HG03095 (cell line): ENCODE data around the gene CGGBP1.

ENCODE experiments used
- ATAC-seq: cut with Tn5 transposase; IDR thresholded peaks from one replicate; pipeline ENCODE4 v1.9.1; 2021; ENCODE audit warnings: moderate library complexity; ENCODE audit not compliant: unreplicated experiment

The CGGBP1 gene, protein sequence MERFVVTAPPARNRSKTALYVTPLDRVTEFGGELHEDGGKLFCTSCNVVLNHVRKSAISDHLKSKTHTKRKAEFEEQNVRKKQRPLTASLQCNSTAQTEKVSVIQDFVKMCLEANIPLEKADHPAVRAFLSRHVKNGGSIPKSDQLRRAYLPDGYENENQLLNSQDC

DNA sequence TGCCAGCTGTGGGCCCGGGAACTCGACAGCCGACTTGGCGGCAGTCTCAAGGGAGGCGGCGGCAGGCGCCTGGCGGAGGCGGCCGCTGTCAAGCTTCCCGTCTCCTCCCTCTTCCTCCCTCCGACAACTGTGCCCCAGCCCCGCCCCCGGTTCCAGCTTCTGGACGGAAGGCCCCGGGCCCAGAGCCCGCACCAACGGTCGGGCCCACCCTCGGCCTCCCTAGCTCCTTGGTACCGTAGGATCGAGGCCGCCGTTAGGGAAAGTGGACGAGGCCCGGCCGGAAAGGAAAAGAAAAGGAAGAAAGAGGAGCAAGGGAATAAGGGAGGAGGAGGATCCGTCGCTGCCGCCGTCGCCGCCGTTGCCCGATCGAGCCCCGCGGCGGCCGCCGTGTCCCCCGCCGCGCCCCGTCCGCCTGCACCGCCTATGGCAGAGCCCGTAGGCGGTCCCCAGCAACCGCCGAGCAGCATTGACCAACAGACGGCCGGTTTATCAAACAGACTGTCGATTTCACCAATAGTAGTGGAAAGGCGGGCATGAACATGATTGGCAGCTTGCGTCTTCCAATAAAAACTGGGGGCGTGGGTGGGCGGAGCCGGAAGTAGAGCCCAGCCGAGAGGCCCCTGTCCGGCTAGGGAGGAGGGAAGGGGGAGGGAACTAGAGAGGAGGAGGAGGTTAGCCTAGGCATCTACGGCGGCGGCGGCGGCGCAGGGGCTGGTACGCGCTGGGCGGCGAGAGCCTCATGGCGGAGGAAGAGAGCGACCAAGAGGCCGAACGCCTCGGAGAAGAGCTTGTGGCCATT, at the start of gene CGGBP1, which contains the start of gene ZNF654:
TSS of gene CGGBP1 (minus strand) at position 425 of the 799 bp plus-strand sequence. CDS start 3,029 bp downstream, outside the sequence.
TSS of gene ZNF654 (plus strand) at position 675 of the 799 bp plus-strand sequence. CDS start at position 740, 65 bp downstream.
- peak; percentile 92 for ATAC-seq

DNA sequence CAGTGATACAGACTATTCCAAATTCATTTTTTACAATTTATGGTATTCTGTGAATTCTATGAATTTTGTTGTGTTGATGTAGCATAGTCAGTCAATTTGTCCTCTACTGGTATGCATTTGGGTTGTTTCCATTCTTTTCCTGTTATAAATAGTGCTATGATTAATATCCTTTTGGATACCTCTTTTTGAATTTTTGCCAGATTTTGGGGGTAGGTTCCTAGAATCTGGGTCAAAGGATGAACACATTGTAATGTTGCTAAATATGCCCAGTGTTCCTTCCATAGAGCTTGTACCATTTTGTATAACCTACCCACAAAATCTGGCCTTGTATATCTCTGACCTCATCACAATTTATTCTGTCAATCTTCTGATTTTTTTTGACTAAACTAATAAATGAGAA, 46.5 kb upstream of the CGGBP1 start:
- ATAC-seq = no peak

DNA sequence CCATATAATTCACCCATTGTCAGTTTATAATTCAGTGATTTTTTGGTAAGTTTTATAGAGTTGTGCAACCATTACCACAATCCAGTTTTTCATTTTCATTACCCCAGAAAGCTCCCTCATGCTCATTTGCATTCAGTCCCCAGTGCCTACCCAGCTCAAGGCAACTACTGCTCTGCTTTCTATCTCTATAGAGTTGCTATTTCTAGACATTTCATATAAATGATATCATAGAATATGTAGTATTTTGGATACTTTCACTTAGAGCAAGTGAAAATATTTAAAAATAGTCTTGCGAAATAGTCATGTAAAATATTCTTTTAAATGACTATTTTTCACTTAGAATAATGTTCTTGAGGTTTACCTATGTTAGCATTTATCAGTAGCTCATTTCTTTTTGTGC, 42.3 kb upstream of the CGGBP1 start:
- ATAC-seq = no peak

DNA sequence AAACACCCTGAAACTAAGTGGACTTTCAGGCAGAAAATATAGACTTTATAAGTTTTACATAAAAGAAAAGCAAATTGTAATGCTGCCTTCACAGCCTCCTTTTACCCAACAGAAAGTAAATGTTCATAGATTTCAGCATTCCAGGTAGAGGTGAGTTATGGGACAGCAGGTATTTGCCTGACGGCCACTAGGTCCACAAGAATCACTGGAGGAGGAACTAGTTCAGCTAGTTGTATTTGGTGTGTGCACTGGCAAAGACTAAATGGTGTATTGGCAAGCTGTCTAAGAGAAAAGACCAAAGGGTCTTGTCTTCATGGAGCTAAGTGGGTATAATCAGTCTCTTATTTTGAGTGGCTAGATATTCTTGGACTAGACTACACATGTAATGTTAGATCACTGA, 34.5 kb upstream of the CGGBP1 start:
- ATAC-seq = no peak

DNA sequence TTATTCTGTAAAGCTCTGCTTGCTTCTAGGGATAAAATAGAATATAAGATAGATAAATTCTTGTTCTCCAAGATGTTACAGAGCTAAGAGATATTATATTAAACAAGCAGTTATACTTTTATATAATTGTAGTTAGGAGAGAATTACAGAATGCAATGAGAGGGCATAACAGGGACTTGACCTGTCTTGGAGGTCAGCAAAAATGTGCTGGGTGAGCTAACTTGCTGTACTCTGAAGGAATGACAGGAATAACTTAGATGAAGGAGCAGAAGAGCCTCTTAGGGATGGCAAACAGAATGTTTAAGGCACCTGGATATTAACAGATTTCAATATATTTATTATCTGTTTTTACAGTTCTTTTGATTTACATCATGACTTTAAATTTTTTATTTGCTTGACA, 33.5 kb upstream of the CGGBP1 start:
- no peak for ATAC-seq

DNA sequence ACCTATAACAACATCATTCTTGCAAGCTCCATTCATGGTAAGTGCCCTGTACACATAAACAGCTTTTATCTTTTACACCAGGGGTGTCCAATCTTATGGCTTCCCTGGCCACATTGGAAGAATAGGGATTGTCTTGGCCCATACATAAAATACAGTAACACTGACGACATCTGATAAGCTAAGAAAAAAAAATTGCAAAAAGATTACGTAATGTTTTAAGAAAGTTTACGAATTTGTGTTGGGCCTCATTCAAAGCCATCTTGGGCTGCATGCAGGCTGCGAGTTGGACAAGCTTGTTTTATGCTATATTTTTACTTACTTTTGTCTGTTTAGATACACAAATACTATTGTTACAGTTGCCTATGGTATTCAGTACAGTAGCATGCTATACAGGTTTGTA, 31.9 kb upstream of the CGGBP1 start:
- no peak for ATAC-seq

DNA sequence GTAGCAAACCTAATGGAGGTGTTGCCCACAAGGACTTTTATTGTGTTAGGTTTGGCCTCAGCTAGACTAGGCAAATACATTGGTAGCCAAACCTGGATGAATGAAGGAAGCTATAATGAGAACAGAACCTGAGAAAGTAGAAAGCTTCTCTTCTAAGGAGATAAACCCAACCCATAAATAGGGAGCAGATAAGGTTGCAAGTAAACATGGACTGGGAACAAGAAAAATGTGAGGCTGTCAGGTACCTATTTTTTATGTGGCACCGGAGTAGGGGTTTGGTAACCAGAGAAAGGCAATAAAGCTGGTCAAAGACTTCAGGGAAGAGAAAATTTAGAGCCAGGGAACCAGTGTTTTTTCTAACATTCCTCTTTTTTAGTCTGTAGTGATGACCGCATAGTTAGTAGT, 25.3 kb upstream of the CGGBP1 start:
- no peak for ATAC-seq

DNA sequence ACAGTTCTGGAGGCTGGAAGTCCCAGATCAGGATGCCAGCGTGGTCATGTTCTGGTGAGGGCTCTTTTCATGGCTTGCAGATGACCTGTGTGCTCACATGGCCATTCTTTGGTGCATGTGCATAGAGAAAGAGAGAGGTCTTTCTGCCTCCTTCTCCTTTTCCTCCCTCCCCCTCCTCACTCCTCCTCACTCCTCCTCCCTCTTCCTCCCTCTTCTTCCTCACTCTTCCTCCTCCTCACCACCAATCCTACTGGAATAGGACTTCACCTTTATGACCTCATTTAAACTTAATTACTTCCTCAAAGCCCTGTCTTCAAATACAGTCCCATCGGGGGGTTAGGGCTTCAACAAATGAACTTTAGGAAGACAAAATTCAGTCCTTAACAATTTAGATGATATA, 24.0 kb upstream of the CGGBP1 start:
- ATAC-seq = no peak

DNA sequence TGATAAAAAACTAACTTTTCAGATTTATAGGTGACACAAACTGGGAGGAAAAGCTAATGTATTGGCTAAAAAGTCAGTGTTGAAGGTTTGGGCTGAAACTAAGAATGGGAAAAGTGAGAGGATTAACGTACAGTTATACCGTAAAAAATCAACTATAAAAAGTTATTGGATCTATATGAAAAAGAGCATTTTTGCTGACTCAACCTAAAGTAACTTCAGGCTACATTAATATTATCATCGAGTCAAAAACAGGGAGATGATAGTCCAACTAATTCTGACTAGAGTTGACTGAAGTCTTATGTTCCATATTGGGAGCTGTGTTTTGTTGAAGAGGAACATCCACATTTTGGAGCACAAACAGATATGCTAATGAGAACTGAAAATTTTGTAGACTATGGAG, 20.1 kb upstream of the CGGBP1 start:
- no peak for ATAC-seq

DNA sequence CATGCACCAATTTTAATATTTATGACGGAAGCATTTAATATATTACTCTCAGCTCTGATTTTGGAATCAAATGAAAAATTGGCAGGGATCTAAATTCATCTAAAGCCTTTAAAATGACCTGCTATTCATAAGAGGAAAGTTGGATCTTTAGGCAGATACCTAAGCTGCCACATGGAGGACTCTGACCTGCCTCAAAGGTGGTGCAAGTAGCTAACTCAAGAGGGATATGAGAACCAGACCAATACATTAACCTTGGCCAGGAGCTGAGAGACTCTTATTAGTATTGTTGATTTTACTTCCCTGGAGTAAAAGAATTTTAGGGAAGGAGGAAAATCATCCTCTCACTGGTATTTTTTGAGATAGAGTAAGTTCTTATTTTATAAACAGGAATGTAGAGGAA, 17.9 kb upstream of the CGGBP1 start:
- no peak for ATAC-seq

DNA sequence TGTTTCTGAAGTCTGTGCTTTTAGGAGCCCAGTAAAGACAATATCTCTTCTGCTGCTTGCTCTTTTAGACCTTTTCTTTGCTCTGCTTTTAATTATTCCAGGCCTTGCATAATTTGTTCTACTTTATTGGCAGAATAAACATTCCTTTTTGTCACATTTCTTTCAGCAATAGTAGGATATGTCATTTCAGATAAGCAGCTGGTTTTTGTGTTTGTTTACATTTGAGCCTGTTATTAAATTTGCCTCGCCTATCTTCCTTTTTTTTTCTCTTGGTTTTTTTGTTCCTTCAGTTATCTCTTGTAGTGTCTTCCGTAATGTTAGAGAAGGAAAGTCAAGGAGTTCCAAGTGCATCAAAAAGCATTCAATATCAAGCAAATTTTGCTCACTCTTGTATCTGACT, 16.7 kb upstream of the CGGBP1 start:
- ATAC-seq = no peak

DNA sequence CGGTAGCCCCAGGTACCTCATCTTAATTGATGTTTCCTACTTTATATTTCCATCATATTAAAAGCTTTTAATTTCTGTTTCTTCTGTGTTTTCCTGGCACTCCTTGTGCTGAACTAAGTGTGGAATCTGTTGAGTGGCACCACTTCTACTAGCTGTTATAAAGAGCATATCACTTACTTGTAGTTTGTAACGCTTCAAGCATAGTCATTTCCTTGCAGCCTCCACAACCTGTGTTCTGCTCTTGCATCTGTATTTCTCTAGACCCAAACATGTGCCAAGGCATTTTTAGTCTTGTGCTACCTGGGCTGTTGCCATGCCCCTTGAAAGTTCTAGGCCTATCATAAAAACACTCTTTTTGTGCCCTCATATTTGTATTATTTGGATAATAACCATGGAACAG, 16.3 kb upstream of the CGGBP1 start:
- ATAC-seq = no peak

DNA sequence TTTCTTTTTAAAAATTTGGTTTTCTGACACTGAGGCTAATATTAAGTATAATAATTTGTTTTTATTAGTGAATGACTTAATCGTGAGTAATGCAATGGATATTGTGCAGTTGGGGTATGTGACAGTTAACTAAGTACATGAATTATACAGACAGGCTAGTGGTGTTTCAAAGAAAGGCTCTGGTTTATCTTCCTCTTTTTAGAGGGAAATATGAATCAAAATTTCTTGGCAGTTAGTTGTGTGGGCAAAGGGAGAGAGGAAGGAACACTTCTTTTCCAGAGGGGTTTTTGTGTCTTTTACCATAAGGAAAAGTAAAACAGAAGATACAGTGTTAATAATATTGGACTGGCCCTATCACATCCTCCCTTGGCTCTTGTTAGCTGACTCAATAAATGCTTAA, 2.9 kb upstream of the CGGBP1 start:
- no peak for ATAC-seq

DNA sequence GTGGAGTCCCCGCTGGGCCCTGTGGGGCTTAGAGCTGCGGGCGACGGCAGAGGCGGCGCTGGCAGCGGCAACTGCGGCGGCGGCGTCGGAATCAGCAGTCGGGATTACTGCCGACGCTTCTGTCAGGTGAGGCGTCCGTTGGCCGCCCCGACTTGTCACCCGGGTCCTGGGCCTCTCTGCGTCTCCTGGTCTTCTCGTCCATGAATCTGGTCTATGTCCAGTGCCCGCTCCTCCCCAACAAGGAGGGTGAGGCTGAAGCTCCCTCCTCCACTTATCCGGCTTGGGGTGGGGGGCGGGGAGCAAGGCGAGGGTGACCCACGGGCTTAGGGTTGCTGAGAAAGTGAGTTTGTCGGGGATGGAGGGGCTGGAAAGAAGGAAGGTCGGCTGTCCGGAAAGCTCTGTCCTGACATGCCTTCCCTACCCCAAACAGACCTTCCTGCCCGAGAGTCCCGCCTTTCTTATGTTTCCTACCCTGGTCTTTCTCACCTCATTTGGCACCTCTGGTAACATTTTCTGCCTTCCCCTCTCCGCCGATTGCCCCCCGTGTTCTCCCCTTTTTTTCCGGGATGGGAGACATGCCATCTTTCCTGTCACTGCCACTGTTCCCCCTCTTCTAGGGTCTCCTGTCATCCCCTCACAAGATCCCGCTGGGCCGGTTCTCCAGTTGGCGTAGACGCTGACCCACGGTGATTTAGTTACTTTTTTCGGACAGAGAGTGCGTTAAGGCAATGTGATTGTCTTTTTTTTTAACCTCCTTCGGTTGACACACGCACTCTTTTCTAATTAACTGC, 770 bp upstream of the CGGBP1 start:
- peak; percentile 5 for ATAC-seq

DNA sequence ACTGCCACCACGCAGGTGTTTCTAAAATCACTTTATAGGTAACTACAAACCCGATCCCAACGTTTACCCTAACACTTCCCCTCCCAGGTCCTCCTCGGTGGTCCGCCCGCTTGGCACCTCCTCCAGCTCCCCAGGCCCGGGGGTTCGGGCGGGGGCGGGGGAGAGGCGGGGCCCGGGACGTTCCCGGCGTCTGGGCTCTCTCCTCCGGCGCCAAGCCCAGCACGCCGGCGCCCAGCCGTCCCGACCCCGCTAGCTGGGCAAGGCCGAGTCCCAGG, 562 bp downstream of the CGGBP1 start:
- ATAC-seq = peak; percentile 17

DNA sequence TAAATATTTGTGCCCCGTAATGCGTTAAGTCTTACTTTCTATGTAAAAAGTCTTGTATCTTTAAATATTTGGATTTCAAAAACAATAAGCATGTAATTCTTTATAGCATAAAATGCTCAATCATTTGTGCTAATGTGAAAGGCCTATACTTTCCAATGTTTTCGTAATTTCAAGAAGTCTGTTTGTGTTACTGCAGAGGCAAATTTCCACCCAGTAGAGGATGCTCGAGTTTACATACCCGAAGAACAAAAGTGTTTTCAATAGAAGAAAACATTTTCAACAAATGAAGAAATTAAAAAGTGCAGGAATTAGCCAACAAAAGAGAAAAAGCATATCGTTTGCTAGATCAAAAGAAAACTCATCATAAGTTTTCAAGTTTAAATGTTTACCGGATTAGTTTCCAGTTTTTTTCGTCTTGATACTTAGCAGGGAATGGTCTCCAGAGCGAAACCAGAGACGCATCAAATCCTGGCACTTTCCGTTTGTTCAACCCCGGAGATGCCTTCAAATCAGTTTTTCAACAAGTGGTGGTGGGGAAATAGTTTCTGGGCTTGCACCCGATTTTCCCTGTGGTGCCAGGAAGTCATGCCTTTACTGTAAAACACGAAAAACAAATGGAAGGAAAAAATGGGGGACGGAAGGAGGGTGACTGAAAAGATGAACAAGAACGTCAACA, 1.0 kb downstream of the CGGBP1 start:
- ATAC-seq = no peak

DNA sequence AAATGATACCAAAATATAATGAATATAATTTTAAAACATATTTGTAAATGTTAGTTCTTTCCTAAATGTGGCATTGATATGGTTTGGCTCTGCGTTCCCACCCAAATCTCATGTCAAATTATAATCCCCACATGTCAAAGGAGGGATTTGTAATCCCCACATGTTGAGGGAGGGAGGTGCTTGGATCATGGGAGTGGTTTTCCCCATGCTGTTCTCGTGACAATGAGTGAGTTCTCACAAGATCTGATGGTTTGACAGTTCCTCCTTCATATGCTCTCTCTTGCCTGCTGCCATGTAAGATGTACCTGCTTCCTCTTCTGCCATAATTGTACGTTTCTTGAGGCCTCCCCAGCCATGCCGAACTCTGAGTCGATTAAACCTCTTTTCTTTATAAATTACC, 12.0 kb downstream of the CGGBP1 start:
- ATAC-seq = no peak

DNA sequence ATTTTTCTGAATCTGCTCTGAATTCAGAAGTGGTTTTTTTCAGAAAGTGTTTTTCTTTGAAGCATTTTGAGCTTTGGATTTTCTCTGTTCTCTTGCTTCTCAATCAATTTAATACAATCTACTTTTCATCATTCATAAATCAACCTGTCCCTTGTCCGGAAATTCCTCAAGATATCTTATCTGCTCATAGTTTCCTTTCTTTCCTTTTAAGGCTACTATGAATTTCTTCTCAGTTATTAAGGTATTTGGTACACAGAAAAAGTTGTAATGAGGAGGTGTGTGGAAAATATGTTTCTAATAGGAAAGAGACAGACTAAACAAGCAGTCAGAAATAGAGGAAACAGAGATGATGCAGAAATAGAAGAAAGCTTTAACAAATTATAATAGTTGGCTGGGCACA, 14.4 kb downstream of the CGGBP1 start:
- no peak for ATAC-seq

DNA sequence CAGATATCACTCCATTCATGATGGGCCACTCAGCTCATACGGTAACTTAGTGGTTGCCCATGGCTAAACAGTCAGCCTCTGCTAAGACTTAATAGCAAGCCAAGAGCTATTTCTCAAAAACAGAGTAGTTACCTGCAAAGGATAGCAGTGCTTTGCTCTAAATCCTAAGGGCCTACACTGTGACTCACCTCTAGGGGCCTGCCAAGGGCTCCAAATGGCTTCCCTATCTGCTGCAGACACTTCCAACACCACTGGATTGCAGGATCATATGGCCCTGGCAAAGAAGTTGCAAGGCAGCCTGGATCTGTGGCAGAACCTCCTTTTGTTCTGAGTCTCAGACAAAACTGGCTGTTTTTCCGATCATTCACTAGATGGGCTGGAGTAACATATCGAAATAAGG, 17.8 kb downstream of the CGGBP1 start:
- ATAC-seq = no peak

DNA sequence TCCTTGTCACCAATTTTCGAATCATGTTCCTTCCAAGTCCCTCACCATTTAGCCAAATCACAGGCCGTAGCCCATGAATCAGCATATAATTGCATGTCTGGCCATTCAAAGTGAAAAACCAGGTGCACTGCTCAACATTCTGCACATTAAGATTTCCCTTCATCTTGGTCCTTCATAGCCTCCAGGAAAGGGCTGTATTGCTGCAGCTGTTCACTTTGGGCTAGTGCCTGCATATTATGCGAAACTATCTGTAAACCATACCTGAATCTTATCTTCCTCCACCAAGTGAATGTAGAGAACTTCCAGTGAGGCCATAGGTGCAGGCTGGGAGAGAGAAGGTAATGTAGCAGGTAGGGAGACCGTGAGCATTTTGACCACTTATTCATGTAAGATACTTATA, 18.3 kb downstream of the CGGBP1 start:
- no peak for ATAC-seq

DNA sequence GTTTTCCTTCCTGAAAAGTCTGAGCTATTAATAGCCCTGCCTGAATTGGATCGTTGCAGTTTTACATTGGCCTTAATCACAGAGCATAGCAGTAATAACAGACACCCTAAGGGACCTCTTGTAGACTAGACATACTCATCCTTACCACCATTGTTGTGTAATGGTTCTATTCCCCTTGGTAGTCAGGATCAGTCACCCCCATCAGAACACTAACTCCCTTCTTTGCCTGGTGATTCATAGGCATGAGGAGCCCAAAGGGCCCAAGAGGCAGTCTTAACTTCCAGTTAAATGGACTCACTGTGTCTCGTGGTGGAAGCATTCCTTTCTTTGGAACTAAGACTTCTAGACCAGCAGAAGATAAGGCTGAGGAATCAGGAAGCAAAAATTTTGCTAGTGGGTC, 20.2 kb downstream of the CGGBP1 start:
- no peak for ATAC-seq

DNA sequence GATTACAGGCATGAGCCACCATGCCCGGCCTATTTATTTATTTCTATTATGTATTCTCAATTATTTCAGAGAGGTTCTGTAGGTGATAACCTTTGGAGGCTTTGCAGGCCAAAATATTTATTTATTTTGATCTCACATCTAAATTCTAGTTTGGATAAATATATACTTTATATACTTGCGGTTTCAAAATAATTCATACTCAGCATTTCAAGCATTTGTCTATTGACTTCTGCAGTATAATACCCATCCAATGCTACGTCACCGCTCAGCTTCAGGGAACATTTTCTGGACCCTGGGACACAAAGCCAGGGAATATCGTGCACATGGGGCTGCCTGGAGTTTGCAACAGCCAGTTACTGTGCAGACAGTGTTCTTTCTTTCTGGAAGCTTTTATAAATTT, 22.6 kb downstream of the CGGBP1 start:
- no peak for ATAC-seq
